HG02870 (cell line): ENCODE results near the gene LRRC4C.
"Not testable (repeated sequence)": the region's sequence is repeated elsewhere in the genome, so short reads cannot be mapped to it uniquely, and the experiment has no call there.

ENCODE experiments used
- ATAC-seq: cut with Tn5 transposase; IDR thresholded peaks from one replicate; pipeline ENCODE4 v1.9.1; 2021; ENCODE audit warnings: mild to moderate bottlenecking, moderate library complexity; ENCODE audit not compliant: unreplicated experiment

LRRC4C gene

GRCh38 chr11:41044747-41045146 lies 414.7 kb downstream of the LRRC4C start:
- ATAC-seq, result no peak

DNA sequence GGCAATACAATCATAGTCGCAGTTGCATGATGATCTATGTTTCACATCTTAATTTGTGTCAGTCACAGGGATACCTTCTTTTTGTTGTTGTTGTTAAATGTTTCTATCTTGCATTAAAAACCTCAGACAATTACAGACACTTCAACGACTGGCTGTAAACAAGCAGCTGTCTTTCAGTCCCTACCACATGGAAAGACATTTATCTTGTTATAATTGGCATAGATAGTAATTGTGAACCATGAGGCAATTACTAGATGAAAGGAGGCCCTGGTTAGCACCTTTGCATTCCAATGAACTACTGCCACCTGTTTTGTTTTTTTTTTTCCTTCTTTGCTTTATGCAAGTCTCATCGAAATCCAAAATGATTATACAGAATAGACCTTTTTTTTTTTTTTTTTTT lies 416.8 kb downstream of the LRRC4C start:
- no peak for ATAC-seq

DNA sequence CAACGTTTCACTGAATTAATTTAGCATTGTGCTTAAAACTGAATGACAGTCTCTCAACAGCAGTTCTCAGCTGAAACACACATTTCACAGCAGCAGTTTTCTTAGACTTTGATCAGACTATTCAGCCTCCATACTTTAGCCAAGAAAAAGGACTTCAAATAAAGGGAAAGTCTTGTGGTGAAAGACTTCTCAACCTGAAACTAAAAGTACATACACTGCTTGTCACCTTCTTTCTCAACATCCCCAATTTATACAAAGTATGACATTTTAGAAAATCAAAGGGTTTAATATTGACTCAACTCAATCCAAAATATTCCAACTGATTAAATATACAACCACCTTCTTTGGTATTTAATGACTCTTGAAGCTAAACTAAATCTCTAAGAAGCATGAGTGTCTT lies 419.0 kb downstream of the LRRC4C start:
- ATAC-seq, result no peak

DNA sequence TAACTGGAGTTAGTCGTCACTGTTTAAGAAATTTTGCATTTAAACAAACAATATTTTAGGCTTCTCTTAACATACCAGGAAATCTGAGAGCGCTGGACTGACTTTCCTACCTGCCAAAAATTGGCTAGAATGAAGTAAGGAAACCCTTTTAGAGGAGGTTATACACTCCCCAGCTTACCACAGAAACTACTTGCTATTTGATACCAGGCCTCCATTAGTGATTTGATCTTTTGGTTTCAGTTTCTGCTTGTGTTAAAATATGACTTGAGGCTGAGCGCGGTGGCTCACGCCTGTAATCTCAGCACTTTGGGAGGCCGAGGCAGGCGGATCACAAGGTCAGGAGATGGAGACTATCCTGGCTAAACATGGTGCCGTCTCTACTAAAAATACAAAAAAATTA lies 419.9 kb downstream of the LRRC4C start:
- no peak for ATAC-seq

DNA sequence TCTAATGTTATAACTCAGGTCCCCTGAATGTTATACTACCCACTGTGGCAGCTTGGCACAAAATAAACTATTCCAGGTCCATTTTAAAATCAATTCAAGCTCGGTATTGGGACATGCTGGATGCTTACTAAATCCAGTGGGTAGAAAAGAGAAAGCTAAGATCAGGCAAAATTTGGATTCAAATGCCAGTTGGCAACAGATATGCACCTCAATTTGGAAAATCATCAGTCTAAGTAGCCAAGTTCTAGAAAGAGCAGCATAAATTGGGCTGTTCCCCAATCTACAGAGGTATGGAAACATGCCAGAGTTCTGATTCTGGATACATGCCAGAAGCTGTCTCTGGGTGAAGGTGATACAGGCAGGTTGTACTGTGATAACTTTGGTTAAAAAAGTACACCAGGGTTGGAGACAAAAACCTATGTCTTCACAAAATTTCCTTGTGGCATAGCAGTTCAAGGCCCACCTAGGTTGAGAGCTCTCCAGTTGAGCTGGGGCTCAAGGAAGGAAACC lies 427.8 kb downstream of the LRRC4C start:
- ATAC-seq, result no peak

GRCh38 chr11:41020259-41020658 lies 439.2 kb downstream of the LRRC4C start:
- ATAC-seq, result no peak

- not testable (repeated sequence) for ATAC-seq
Measured at GRCh38 chr11:41019666-41020065, 439.8 kb downstream of the LRRC4C start.

- ATAC-seq, result no peak
Measured at GRCh38 chr11:41018224-41018623, 441.2 kb downstream of the LRRC4C start.

GRCh38 chr11:41010361-41011050 lies 448.9 kb downstream of the LRRC4C start:
- no peak for ATAC-seq

GRCh38 chr11:41005986-41006385 lies 453.5 kb downstream of the LRRC4C start:
- ATAC-seq, result no peak

DNA sequence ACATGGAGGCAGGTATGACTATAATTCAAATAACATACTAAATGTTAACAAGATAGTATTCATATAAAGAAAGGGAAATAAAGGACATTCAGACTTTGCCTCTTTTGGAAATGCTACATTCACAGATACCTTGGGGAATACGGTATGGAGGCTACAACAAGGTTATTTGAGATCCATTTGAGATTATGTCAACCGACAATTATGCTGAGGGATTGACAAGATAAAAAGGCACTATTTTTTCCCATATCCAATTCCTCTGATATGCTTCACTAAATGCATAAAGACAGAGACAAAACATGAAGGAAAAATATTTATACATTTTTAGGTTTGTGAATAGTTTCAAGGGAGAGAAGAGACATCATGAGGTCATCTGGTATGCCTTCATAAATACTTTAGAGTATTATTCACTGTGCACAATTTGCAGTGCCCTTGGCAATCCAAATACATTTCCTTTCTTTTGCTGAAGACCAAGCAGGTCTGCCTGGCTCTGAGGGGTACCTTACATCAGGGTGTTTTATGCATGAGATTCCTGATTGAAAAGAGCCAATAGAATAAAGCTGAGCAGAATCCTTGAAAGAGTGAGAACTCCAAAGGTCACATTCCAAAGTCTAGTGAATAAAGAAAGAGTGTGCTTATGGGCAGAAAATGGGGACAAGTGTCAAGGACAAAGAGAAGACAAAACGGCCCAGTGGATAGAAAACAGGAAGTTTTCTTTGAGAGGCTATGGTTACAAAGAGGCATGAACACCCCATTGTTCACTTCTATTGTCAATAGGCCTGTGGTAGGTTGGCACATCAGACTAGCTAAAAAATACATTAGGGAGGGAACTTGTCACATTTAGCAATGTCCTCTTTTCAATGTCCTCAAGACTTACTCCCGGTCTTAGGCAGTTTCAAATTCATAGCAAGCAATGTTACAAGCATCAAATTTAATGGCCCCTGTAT lies 455.8 kb downstream of the LRRC4C start:
- no peak for ATAC-seq

GRCh38 chr11:40998920-40999319 lies 460.5 kb downstream of the LRRC4C start:
- no peak for ATAC-seq

- no peak for ATAC-seq
Measured at GRCh38 chr11:40987776-40988435, 471.5 kb downstream of the LRRC4C start.

- no peak for ATAC-seq
Measured at GRCh38 chr11:40986320-40986719, 473.1 kb downstream of the LRRC4C start.

DNA sequence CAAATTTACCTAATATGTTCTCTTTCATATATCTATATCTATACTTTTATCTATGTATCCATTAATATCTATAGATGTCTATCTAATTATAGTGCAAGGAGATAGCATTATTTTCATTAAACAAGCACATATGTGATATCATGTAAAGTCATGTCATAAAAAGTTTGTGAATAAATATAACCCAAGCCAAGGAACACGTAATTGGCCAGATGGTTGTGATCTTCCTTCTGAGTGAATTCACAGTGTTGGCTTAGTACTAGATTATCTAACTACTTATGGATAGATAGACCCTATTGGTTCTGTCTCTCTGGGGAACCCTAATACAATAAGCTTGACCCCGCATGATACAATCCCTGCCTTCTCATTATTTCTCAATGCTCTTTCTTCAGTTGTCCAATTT lies 484.4 kb downstream of the LRRC4C start:
- no peak for ATAC-seq

GRCh38 chr11:40974186-40974795 lies 485.2 kb downstream of the LRRC4C start:
- no peak for ATAC-seq

- ATAC-seq, result no peak
Measured at GRCh38 chr11:40958707-40959106, 500.7 kb downstream of the LRRC4C start.

DNA sequence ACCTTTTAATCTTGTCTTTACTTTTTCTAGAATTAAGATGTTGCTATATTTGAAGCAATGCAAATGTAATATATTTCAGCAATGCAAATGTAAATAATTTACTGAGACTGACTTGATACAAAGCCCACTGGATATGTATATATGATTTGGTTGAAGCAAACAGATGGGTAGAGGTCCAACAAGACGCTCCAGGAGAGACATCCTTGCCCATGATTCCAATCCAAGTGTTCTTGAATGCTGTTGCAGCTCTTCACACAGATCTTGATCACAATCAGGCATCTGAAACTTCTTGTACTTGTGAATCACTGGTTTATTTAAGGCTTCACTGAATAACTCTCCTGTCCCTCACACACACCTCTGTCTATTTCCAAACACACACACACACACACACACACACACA lies 507.0 kb downstream of the LRRC4C start:
- ATAC-seq, result no peak

- no peak for ATAC-seq
Measured at GRCh38 chr11:40938002-40938401, 521.5 kb downstream of the LRRC4C start.

GRCh38 chr11:40924915-40925314 lies 534.5 kb downstream of the LRRC4C start:
- no peak for ATAC-seq

DNA sequence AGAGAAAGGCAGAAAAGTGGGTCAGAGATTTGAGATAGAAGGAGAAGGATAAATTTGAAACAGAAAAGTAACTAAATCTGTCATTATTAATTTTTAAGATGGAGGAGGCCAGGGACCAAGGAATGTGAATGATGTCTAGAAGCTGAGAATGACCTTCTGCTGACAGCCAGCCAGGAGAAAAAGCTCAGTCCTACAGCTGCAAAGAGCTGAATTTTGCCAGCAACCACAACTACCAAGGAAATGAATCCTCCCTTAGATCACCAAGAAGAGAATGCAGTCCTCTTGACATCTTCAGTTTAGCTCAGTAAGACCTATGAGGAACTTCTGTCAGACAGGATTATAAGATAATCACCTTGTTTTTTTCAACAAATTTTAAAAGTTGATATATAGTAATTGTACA lies 538.2 kb downstream of the LRRC4C start:
- ATAC-seq, result no peak
